K562 (cell line): Measurements from ENCODE around the gene LRRC43. TPM values are rescaled to one million over a fixed set of nuclear protein-coding genes. Genes with fewer than 3 reads are reported as not detected.

Source experiments
- BDP1 ChIP-seq: IDR thresholded peaks from 3 replicates; pipeline ENCODE4 v1.6.1; 2011; ENCODE audit not compliant: insufficient read length, insufficient read depth
- JUNB ChIP-seq: fragments of 450-650 bp; formaldehyde crosslinking; conservative IDR thresholded peaks from 2 replicates; pipeline ENCODE4 v1.4.0; 2020; ENCODE audit warnings: mild to moderate bottlenecking
- MAFF ChIP-seq: IDR thresholded peaks from 2 replicates; pipeline ENCODE4 v1.6.1; 2012; ENCODE audit warnings: low read length, improper control_type of control experiment
- MTA1 ChIP-seq: fragments of 450-650 bp; IDR thresholded peaks from 2 replicates; pipeline ENCODE4 v1.6.1; 2017; ENCODE audit warnings: borderline replicate concordance
- OTX1 ChIP-seq: fragments of 450-650 bp; formaldehyde crosslinking; IDR thresholded peaks from 2 replicates; pipeline ENCODE4 v1.4.0; 2022; ENCODE audit warnings: mild to moderate bottlenecking
- POLR2AphosphoS5 ChIP-seq: IDR thresholded peaks from 2 replicates; pipeline ENCODE4 v1.6.1; 2011; ENCODE audit warnings: mild to moderate bottlenecking, low read depth, low read length, moderate library complexity; ENCODE audit not compliant: control insufficient read depth, insufficient read depth
- RCOR1 ChIP-seq, 2 experiments: IDR thresholded peaks; 2 replicates each; pipeline ENCODE4 v1.6.1; 2012; ENCODE audit warnings: low read depth in 2 of 2, low read length in 2 of 2, borderline replicate concordance in 1 of 2, improper control_type of control experiment in 1 of 2
- TCF3 ChIP-seq: sonication (generic); formaldehyde crosslinking; IDR thresholded peaks from 2 replicates; pipeline ENCODE4 v1.4.0; 2020; ENCODE audit warnings: mild to moderate bottlenecking, missing genetic modification reagents
- U2AF2 ChIP-seq: fragments of 200-400 bp; formaldehyde crosslinking; optimal IDR thresholded peaks from 2 replicates; pipeline ENCODE3; 2017; ENCODE audit warnings: low read depth, mild to moderate bottlenecking, low read length
- ZKSCAN3 ChIP-seq: fragments of 250-450 bp; sonication (Bioruptor Pico); IDR thresholded peaks from 2 replicates; pipeline ENCODE4 v1.4.0; 2020
- ZNF12 ChIP-seq: sonication (generic); formaldehyde crosslinking; IDR thresholded peaks from 2 replicates; pipeline ENCODE4 v1.4.0; 2020; ENCODE audit warnings: mild to moderate bottlenecking, missing genetic modification reagents
- ZNF263 ChIP-seq: sonication (generic); formaldehyde crosslinking; IDR thresholded peaks from 2 replicates; pipeline ENCODE4 v1.8.0; 2022; ENCODE audit warnings: mild to moderate bottlenecking, missing genetic modification reagents, borderline replicate concordance
- ZNF316 ChIP-seq: fragments of 450-650 bp; IDR thresholded peaks from 2 replicates; pipeline ENCODE4 v1.6.1; 2016
- ZNF395 ChIP-seq: fragments of 200-800 bp; sonication (Bioruptor generic); IDR thresholded peaks from 2 replicates; pipeline ENCODE4 v1.6.1; 2017; ENCODE audit warnings: missing genetic modification characterization, missing compliant biosample characterization
- ZNF79 ChIP-seq: fragments of 250-450 bp; sonication (Bioruptor Pico); IDR thresholded peaks from 2 replicates; pipeline ENCODE4 v1.4.0; 2020; ENCODE audit warnings: low read depth, mild to moderate bottlenecking, moderate library complexity
- polyA plus RNA-seq, 8 experiments: library from polyadenylated mRNA; depleted of rRNA in 4 of 8; stranded (reverse) in 5 of 8; unstranded in 3 of 8; fragments of >200 nt; fragmentation: Nextera tagmentation in 2 of 8; fragmentation: Illumina TruSeq in 1 of 8; extraction: Ambion mirVana in 2 of 8; extraction: Trizol in 1 of 8; gene quantifications; 2 replicates each; pipeline versions ENCODE4 v1.2.1 to v1.2.3, GENCODE V29; 2011 to 2014; ENCODE audit warnings: inconsistent platforms in 1 of 8, missing spikeins in 1 of 8
- total RNA-seq, 7 experiments: library from RNA; depleted of rRNA in 6 of 7; stranded (reverse); fragments of >200 nt in 6 of 7; fragmentation: Illumina TruSeq in 2 of 7; extraction: Trizol in 2 of 7; gene quantifications; 2 replicates each; pipeline versions ENCODE4 v1.2.1 to v1.2.3, GENCODE V29; 2011 to 2021; ENCODE audit warnings: low replicate concordance in 1 of 7
- TF ChIP-seq, protein P1 (sequence below), 2 experiments: IDR thresholded peaks in 1 of 2; conservative IDR thresholded peaks in 1 of 2; 2 replicates each; pipeline ENCODE4 v1.6.1; 2016; ENCODE audit warnings: low read depth in 2 of 2, mild to moderate bottlenecking in 1 of 2, missing compliant biosample characterization in 1 of 2, missing genetic modification characterization in 1 of 2, moderate library complexity in 1 of 2
- TF ChIP-seq, protein P2 (sequence below): fragments of 250-450 bp; sonication (Bioruptor Pico); IDR thresholded peaks from 2 replicates; pipeline ENCODE4 v1.8.0; 2021; ENCODE audit warnings: mild to moderate bottlenecking, moderate library complexity

LRRC43 gene
- total and polyA plus RNA-seq, 9 of the 15 experiments (the other 6 are each of a cell fraction or from before 2014, with no cell fraction given) = 0.19 TPM; not detected in 8

DNA sequence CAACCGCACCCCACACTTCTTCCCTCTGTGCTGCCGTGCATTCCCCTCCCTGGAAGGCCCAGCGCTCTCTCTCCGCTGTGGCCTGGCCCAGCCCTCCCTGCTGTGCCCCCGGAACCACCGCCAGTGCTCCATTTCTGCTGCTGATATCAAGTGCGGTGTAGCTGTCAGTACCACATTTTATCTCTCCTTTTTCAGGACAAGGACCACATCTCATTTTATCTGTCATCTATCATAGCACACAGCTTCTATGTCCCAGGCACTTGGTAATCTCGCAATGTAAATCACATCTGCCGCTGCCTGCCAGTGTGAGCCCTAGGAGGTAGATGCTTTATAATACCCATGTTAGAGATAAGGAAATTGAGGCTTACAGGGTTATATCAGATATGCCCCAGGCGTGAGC, 27.2 kb upstream of the LRRC43 start (continued):
- TF ChIP-seq, protein P1, sequence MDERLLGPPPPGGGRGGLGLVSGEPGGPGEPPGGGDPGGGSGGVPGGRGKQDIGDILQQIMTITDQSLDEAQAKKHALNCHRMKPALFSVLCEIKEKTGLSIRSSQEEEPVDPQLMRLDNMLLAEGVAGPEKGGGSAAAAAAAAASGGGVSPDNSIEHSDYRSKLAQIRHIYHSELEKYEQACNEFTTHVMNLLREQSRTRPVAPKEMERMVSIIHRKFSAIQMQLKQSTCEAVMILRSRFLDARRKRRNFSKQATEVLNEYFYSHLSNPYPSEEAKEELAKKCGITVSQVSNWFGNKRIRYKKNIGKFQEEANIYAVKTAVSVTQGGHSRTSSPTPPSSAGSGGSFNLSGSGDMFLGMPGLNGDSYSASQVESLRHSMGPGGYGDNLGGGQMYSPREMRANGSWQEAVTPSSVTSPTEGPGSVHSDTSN (CRISPR knock-in tag; IDR thresholded peaks at IDR 0.05; ENCODE audit: low read depth) = no peak
- TF ChIP-seq, protein P1 (tag; conservative IDR thresholded peaks at IDR 0.05; ENCODE audit: low read depth) = peak; percentile 45; the same call in 1 of the 2 replicates
- TF ChIP-seq ZNF12 (no peak), OTX1 (no peak), ZKSCAN3 (CRISPR knock-in tag) (no peak), TCF3 (CRISPR knock-in tag) (peak; percentile 74), MAFF (no peak), U2AF2 (no peak), ZNF316 (no peak), BDP1 (no peak), ZNF79 (CRISPR knock-in tag) (no peak), ZNF395 (CRISPR knock-in tag) (peak; percentile 24; the same call in 1 of the 2 replicates), MTA1 (no peak), ZNF263 (CRISPR knock-in tag) (0 out of 2 replicates have a peak, but pooled peaks have one; percentile 27), RCOR1 (IDR thresholded peaks at IDR 0.05; ENCODE audit: borderline replicate concordance in 1 of 2, low read depth in 2 of 2, low read length in 2 of 2) (peak in 1 of 2 experiments; percentile 78; a peak in 2 of 4 replicates), JUNB (CRISPR knock-in tag) (no peak), POLR2AphosphoS5 (no peak)
- TF ChIP-seq, protein P2, sequence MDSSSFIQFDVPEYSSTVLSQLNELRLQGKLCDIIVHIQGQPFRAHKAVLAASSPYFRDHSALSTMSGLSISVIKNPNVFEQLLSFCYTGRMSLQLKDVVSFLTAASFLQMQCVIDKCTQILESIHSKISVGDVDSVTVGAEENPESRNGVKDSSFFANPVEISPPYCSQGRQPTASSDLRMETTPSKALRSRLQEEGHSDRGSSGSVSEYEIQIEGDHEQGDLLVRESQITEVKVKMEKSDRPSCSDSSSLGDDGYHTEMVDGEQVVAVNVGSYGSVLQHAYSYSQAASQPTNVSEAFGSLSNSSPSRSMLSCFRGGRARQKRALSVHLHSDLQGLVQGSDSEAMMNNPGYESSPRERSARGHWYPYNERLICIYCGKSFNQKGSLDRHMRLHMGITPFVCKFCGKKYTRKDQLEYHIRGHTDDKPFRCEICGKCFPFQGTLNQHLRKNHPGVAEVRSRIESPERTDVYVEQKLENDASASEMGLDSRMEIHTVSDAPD (CRISPR knock-in tag) = no peak
